PFSK-1 (cell line): ENCODE data around the gene FLCN.

ENCODE experiments used
- FOXP2 ChIP-seq: optimal IDR thresholded peaks from 2 replicates; pipeline ENCODE3; 2011; ENCODE audit warnings: borderline replicate concordance, control low read depth, inconsistent platforms; ENCODE audit not compliant: insufficient read depth; ENCODE audit errors: extremely low read length, extremely low read depth
- REST ChIP-seq, 2 experiments: IDR thresholded peaks; 2 replicates each; pipeline versions ENCODE4 v1.6.1 to v1.8.0; 2011 to 2012; ENCODE audit warnings: low read depth in 2 of 2, low read length in 2 of 2, control low read depth in 1 of 2, inconsistent platforms in 1 of 2, mild to moderate bottlenecking in 1 of 2, moderate library complexity in 1 of 2; ENCODE audit not compliant: insufficient read depth in 1 of 2
- SIN3A ChIP-seq: IDR thresholded peaks from 2 replicates; pipeline ENCODE4 v1.6.1; 2012; ENCODE audit warnings: mild to moderate bottlenecking, low read length, moderate library complexity, borderline replicate concordance; ENCODE audit not compliant: insufficient read depth

GRCh38 chr17:17175340-17175739 is 61.6 kb downstream of the FLCN start:
- TF ChIP-seq FOXP2 (no peak), REST (IDR thresholded peaks at IDR 0.05; ENCODE audit: insufficient read depth in 1 of 2, low read depth in 2 of 2, low read length in 2 of 2) (no peak), SIN3A (no peak)
